ENCODE results near the gene RSAD2. TPM values are rescaled to one million over a fixed set of nuclear protein-coding genes. Genes with fewer than 3 reads are reported as not detected.

Gene RSAD2
- total and polyA plus RNA-seq, 2 donors (not counting 1 experiment from before 2014, with no cell fraction given) = 0.81 to 1.5 TPM

DNA sequence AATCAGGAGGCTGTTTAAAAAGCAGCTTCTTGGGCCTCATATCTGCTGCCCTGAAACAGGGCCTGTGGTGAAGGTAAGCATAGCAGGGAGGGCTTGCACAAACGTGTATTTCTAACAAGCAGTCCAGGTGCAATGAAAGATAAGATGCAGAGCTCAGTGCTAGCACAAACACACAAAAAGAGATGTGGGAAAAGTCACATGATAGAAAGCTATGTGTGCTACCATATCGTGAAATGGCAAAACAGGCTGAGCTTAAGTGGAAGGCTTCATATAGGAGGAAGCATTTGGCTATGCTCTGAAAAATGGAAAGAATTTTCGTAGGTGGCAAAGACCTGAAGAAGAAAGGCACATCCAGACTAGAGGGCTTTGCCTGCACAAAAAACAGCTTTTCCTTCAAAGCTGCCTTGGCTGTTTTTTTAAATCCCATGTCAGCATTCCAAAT lies 10.2 kb downstream of the RSAD2 start:
- H3K36me3 ChIP-seq (replicated peaks in 1 of 2; ENCODE audit: control extremely low read depth in 1 of 2, control insufficient read depth in 1 of 2, extremely low read depth in 1 of 2, insufficient read depth in 2 of 2, low read length in 1 of 2) = no peaks in the 10 kb centered on the region
- CTCF ChIA-PET = interaction anchor here (0.8 to 2.0 kb wide), 2 partner anchors 9 to 21 kb away, joined by 3 to 10 read pairs; no protein-coding TSS in a partner anchor
- Mint-ChIP-seq H3K27ac (no peak overlapping the region), H3K27me3 (peaks cover 6% of the 10 kb centered on the region), H3K9me3 (ENCODE audit: insufficient read depth) (no peaks in the 10 kb centered on the region), H3K4me3 (no peak overlapping the region), H3K4me1 (no peaks in the 10 kb centered on the region)
- H3K27ac ChIP-seq (ENCODE audit: low read length in 2 of 2) = no peak overlapping the region
- TF ChIP-seq, protein P1, sequence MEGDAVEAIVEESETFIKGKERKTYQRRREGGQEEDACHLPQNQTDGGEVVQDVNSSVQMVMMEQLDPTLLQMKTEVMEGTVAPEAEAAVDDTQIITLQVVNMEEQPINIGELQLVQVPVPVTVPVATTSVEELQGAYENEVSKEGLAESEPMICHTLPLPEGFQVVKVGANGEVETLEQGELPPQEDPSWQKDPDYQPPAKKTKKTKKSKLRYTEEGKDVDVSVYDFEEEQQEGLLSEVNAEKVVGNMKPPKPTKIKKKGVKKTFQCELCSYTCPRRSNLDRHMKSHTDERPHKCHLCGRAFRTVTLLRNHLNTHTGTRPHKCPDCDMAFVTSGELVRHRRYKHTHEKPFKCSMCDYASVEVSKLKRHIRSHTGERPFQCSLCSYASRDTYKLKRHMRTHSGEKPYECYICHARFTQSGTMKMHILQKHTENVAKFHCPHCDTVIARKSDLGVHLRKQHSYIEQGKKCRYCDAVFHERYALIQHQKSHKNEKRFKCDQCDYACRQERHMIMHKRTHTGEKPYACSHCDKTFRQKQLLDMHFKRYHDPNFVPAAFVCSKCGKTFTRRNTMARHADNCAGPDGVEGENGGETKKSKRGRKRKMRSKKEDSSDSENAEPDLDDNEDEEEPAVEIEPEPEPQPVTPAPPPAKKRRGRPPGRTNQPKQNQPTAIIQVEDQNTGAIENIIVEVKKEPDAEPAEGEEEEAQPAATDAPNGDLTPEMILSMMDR (IDR thresholded peaks at IDR 0.05) = no peak
- no peak for TF ChIP-seq EZH2 (IDR thresholded peaks at IDR 0.05; ENCODE audit: borderline replicate concordance, insufficient read depth, low read depth, low read length, poor library complexity, severe bottlenecking)
- intact Hi-C loops (cut with micrococcal nuclease) = no loop called here
- H3K4me3 ChIP-seq (ENCODE audit: control extremely low read depth in 1 of 5, extremely low read depth in 1 of 5, insufficient read depth in 1 of 5, low read depth in 2 of 5, low read length in 4 of 5) = no peak overlapping the region
- H3K4me1 ChIP-seq (ENCODE audit: control insufficient read depth in 2 of 2, insufficient read depth in 2 of 2, low read length in 2 of 2) = no peaks in the 10 kb centered on the region
- no peaks in the 10 kb centered on the region for H3K79me2 ChIP-seq (ENCODE audit: control insufficient read depth, insufficient read depth, low read length)
- no peak overlapping the region for H3K4me2 ChIP-seq (replicated peaks; ENCODE audit: low read depth, low read length, poor library complexity, severe bottlenecking)
- no peak overlapping the region for H2AFZ ChIP-seq (ENCODE audit: insufficient read depth, low read depth, low read length, poor library complexity, severe bottlenecking)
- ATAC-seq (ENCODE audit: low read depth) (no peak), DNase-seq (no peak)
- no peak overlapping the region for H3K9ac ChIP-seq (ENCODE audit: low read length)
- no peaks in the 10 kb centered on the region for H4K20me1 ChIP-seq (ENCODE audit: control insufficient read depth, insufficient read depth, low read length, poor library complexity, severe bottlenecking)
- no peaks in the 10 kb centered on the region for H3K9me3 ChIP-seq (ENCODE audit: control extremely low read depth in 1 of 3, control insufficient read depth in 2 of 3, insufficient read depth in 1 of 3, low read length in 2 of 3)
- POLR2A ChIA-PET = interaction anchor here (1.1 kb wide), 1 partner anchor 9 kb away, joined by 3 read pairs; no protein-coding TSS in a partner anchor
- peaks cover 0 to 2% (median 0%) of the 10 kb centered on the region in 4 experiments for H3K27me3 ChIP-seq (replicated peaks in 1 of 4; ENCODE audit: control extremely low read depth in 1 of 4, control insufficient read depth in 3 of 4, insufficient read depth in 4 of 4, low read length in 3 of 4)
- WGBS (ENCODE audit: insufficient coverage) = 32% methylated on average over 2 of the region's 3 CpGs

DNA sequence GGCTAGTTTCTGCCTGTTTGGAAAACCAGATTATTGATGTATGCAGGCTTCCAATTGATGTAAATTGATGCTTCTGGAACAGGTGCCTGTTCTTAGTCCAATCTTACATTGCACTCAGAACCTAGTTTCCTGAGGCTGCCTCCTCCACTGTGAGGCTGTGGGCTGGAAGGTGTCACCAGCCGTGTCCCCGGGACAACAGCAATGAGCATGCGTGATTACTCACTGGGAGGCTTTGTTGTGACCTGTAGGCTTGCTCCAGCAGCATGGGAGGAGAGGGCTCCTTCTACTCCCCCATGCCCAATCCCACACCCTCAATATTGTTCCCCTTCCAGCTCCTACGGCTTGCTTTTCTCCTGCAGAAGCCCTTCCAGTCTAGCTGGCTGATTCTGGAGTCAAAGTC lies 11.1 kb downstream of the RSAD2 start:
- ATAC-seq (ENCODE audit: low read depth) (no peak), DNase-seq (no peak)
- intact Hi-C loops (cut with micrococcal nuclease) = no loop called here
- H3K4me1 Mint-ChIP-seq = no peaks in the 10 kb centered on the region
- no peak overlapping the region for H3K4me3 Mint-ChIP-seq
- no peak overlapping the region for H3K9ac ChIP-seq (ENCODE audit: low read length)
- H3K36me3 ChIP-seq (replicated peaks in 1 of 2; ENCODE audit: control extremely low read depth in 1 of 2, control insufficient read depth in 1 of 2, extremely low read depth in 1 of 2, insufficient read depth in 2 of 2, low read length in 1 of 2) = no peaks in the 10 kb centered on the region
- no peaks in the 10 kb centered on the region for H3K9me3 ChIP-seq (ENCODE audit: control extremely low read depth in 1 of 3, control insufficient read depth in 2 of 3, insufficient read depth in 1 of 3, low read length in 2 of 3)
- no peaks in the 10 kb centered on the region for H4K20me1 ChIP-seq (ENCODE audit: control insufficient read depth, insufficient read depth, low read length, poor library complexity, severe bottlenecking)
- H2AFZ ChIP-seq (ENCODE audit: insufficient read depth, low read depth, low read length, poor library complexity, severe bottlenecking) = no peak overlapping the region
- ChIA-PET CTCF (interaction anchor here (2.0 kb wide), 1 partner anchor 8 kb away, joined by 10 read pairs; no protein-coding TSS in a partner anchor), POLR2A (interaction anchor here (1.1 kb wide), 1 partner anchor 8 kb away, joined by 3 read pairs; no protein-coding TSS in a partner anchor)
- H3K4me1 ChIP-seq (ENCODE audit: control insufficient read depth in 2 of 2, insufficient read depth in 2 of 2, low read length in 2 of 2) = no peaks in the 10 kb centered on the region
- no peak overlapping the region for H3K4me2 ChIP-seq (replicated peaks; ENCODE audit: low read depth, low read length, poor library complexity, severe bottlenecking)
- no peak overlapping the region for H3K4me3 ChIP-seq (ENCODE audit: control extremely low read depth in 1 of 5, extremely low read depth in 1 of 5, insufficient read depth in 1 of 5, low read depth in 2 of 5, low read length in 4 of 5)
- no peak overlapping the region for H3K27ac Mint-ChIP-seq
- H3K79me2 ChIP-seq (ENCODE audit: control insufficient read depth, insufficient read depth, low read length) = no peaks in the 10 kb centered on the region
- H3K9me3 Mint-ChIP-seq (ENCODE audit: insufficient read depth) = no peaks in the 10 kb centered on the region
- 88% methylated on average over 3 of the region's 4 CpGs for WGBS (ENCODE audit: insufficient coverage)
- H3K27me3 Mint-ChIP-seq = peaks cover 6% of the 10 kb centered on the region
- no peak overlapping the region for H3K27ac ChIP-seq (ENCODE audit: low read length in 2 of 2)
- TF ChIP-seq, protein P1 (IDR thresholded peaks at IDR 0.05) = no peak
- TF ChIP-seq EZH2 (IDR thresholded peaks at IDR 0.05; ENCODE audit: borderline replicate concordance, insufficient read depth, low read depth, low read length, poor library complexity, severe bottlenecking) = no peak
- H3K27me3 ChIP-seq (replicated peaks in 1 of 4; ENCODE audit: control extremely low read depth in 1 of 4, control insufficient read depth in 3 of 4, insufficient read depth in 4 of 4, low read length in 3 of 4) = peaks cover 0 to under 1% (median 0%) of the 10 kb centered on the region in 4 experiments
